Choroid plexus epithelial cell (primary cell): ENCODE results near the gene CYTH4.

Experiments
- DNase-seq: peaks from one replicate; pipeline ENCODE4 v3.0.0-alpha.2; 2010; ENCODE audit warnings: low read depth
- H3K4me3 ChIP-seq: 2 replicates; pipeline ENCODE4 v1.5.1; 2011; ENCODE audit warnings: low read depth, mild to moderate bottlenecking, control low read depth, low read length, moderate library complexity
- CTCF ChIP-seq: conservative IDR thresholded peaks from 2 replicates; pipeline ENCODE4 v1.5.1; 2011; ENCODE audit warnings: low read depth, mild to moderate bottlenecking, control low read depth, inconsistent platforms, low read length, moderate library complexity

CYTH4 gene

GRCh38 chr22:37259540-37260029, 22.7 kb upstream of the CYTH4 start:
- peak; percentile 82 for TF ChIP-seq CTCF
- peak overlapping the region; percentile 34 for H3K4me3 ChIP-seq
- DNase-seq: peak; percentile 80

DNA sequence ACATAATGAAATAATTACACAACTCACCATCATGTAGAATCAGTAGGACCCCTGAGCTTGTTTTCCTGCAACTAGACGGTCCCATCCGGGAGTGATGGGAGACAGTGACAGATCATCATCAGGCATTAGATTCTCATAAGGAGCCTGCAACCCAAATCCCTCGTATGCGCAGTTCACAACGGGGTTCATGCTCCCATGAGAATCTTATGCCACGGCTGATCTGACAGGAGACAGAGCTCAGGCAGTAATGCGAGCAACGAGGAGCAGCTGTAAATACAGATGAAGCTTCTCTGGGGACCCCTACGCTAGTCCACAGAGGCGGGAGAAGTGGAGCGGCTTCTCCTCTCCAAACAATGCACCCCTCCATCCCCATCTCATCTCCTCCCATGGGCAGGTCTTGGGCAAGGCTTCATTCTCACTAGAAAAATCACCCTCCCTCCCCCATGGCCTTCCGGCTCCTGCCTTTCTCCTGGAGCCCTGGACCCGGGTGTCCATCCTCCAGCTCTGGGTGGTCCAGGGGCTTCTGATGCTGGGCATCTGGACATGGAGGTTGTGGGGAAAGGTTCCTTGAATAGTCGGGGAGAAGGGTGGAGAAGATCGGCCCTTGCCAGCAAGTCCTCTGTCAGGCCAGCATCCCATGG, 22.0 kb upstream of the CYTH4 start:
- TF ChIP-seq CTCF: no peak
- H3K4me3 ChIP-seq: no peak overlapping the region
- DNase-seq: no peak

- H3K4me3 ChIP-seq: no peak overlapping the region
- TF ChIP-seq CTCF: peak; percentile 92
- peak; percentile 73 for DNase-seq
These were observed 21.4 kb upstream of the CYTH4 start for GRCh38 chr22:37260901-37261336.

- TF ChIP-seq CTCF: no peak
- no peak overlapping the region for H3K4me3 ChIP-seq
- no peak for DNase-seq
These were observed 20.0 kb upstream of the CYTH4 start for GRCh38 chr22:37262346-37262745.

- DNase-seq: no peak
- H3K4me3 ChIP-seq: no peak overlapping the region
- TF ChIP-seq CTCF: no peak
These were observed 18.1 kb upstream of the CYTH4 start for GRCh38 chr22:37263966-37264887.

DNA sequence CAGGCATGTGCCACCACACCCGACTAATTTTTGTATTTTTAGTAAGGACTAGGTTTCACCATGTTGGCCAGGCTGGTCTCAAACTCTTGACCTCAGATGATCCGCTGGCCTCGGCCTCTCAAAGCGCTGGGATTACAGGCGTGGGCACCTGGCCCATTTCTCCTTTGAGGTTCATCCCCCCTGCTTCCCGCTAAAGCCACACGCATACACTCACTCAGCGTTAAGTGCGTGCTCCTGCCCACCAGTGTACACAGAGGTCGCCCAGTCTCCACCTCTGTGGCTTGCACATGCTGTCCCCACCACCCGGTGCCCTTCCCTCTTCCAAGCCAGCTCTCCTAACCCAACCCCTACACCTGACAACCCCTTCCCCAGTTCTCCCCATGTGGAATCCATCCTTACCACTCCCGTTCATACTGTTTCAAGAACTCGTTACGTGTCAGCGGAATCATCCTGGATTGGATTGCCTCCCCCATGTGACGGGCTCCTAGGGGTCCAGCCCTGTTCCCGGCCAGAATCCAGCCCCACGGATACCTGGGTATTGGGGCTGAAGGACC, 15.7 kb upstream of the CYTH4 start:
- TF ChIP-seq CTCF: no peak
- peak overlapping the region; percentile 62 for H3K4me3 ChIP-seq
- no peak for DNase-seq
